ENCODE results near the gene SNAP47.

GRCh38 chr1:227766015-227766634, 30.9 kb downstream of the SNAP47 start:
- TF ChIP-seq CTCF (IDR thresholded peaks at IDR 0.05; ENCODE audit: insufficient read depth, low read length) (no peak), REST (IDR thresholded peaks at IDR 0.05; ENCODE audit: insufficient replicate concordance, low read depth) (no peak), POLR2AphosphoS5 (IDR thresholded peaks at IDR 0.05; ENCODE audit: low read depth) (peak; percentile 24; the same call in 1 of the 2 replicates)

All from HL-60 (cell line).